H9 (cell line): Measurements from ENCODE around the gene MYLK. TPM values are rescaled to one million over a fixed set of nuclear protein-coding genes. Genes with fewer than 3 reads are reported as not detected.

Experiments used
- DNase-seq: peaks from one replicate; pipeline ENCODE4 v3.0.0-alpha.2; 2017
- H2AFZ ChIP-seq: one replicate; pipeline ENCODE4 v1.6.1; 2013; ENCODE audit warnings: mild to moderate bottlenecking, low read length, control low read depth, moderate library complexity
- H2AK5ac ChIP-seq: 2 replicates; pipeline ENCODE4 v1.6.1; 2013; ENCODE audit warnings: low read length, control low read depth, mixed read lengths; ENCODE audit not compliant: insufficient read length
- H2BK120ac ChIP-seq: one replicate; pipeline ENCODE4 v1.6.1; 2013; ENCODE audit warnings: low read depth, mild to moderate bottlenecking, low read length, control low read depth, inconsistent platforms; ENCODE audit not compliant: poor library complexity, severe bottlenecking
- H2BK12ac ChIP-seq: 2 replicates; pipeline ENCODE4 v1.6.1; 2013; ENCODE audit warnings: low read length, control low read depth, mixed read lengths, low read depth; ENCODE audit not compliant: insufficient read length
- H2BK15ac ChIP-seq: 2 replicates; pipeline ENCODE4 v1.6.1; 2013; ENCODE audit warnings: low read depth, low read length, control low read depth
- H2BK20ac ChIP-seq: one replicate; pipeline ENCODE4 v1.6.1; 2013; ENCODE audit warnings: low read depth, mild to moderate bottlenecking, low read length, control low read depth, inconsistent platforms; ENCODE audit not compliant: poor library complexity, severe bottlenecking
- H2BK5ac ChIP-seq: 2 replicates; pipeline ENCODE4 v1.6.1; 2013; ENCODE audit warnings: low read length, control low read depth, mixed read lengths; ENCODE audit not compliant: insufficient read length
- H3K14ac ChIP-seq: 2 replicates; pipeline ENCODE4 v1.6.1; 2013; ENCODE audit warnings: low read length, control low read depth; ENCODE audit not compliant: insufficient read depth
- H3K18ac ChIP-seq: 2 replicates; pipeline ENCODE4 v1.6.1; 2013; ENCODE audit warnings: low read depth, mild to moderate bottlenecking, mixed read lengths, low read length, control low read depth; ENCODE audit not compliant: insufficient read length
- H3K23ac ChIP-seq: 2 replicates; pipeline ENCODE4 v1.6.1; 2013; ENCODE audit warnings: low read length, control low read depth, mixed read lengths, low read depth; ENCODE audit not compliant: insufficient read length
- H3K23me2 ChIP-seq: 2 replicates; pipeline ENCODE4 v1.6.1; 2013; ENCODE audit warnings: low read depth, mild to moderate bottlenecking, mixed read lengths, low read length, control low read depth; ENCODE audit not compliant: insufficient read length, poor library complexity, severe bottlenecking
- H3K27ac ChIP-seq: 2 replicates; pipeline ENCODE4 v1.5.1; 2013; ENCODE audit warnings: low read length, control low read depth, mixed read lengths, low read depth; ENCODE audit not compliant: insufficient read length
- H3K27me3 ChIP-seq: 2 replicates; pipeline ENCODE4 v1.6.1; 2013; ENCODE audit warnings: low read length, control low read depth, inconsistent platforms; ENCODE audit not compliant: insufficient read depth
- H3K4ac ChIP-seq: 2 replicates; pipeline ENCODE4 v1.6.1; 2013; ENCODE audit warnings: low read depth, mild to moderate bottlenecking, control low read depth, inconsistent platforms, low read length, moderate library complexity
- H3K4me1 ChIP-seq: 2 replicates; pipeline ENCODE4 v1.6.1; 2013; ENCODE audit warnings: low read length, control low read depth, inconsistent platforms; ENCODE audit not compliant: insufficient read depth
- H3K4me2 ChIP-seq: 2 replicates; pipeline ENCODE4 v1.6.1; 2013; ENCODE audit warnings: low read length, control low read depth, mixed read lengths; ENCODE audit not compliant: insufficient read length, insufficient read depth
- H3K56ac ChIP-seq: 2 replicates; pipeline ENCODE4 v1.6.1; 2013; ENCODE audit warnings: low read depth, mild to moderate bottlenecking, mixed read lengths, low read length, control low read depth; ENCODE audit not compliant: insufficient read length
- H3K79me1 ChIP-seq: 2 replicates; pipeline ENCODE4 v1.6.1; 2013; ENCODE audit warnings: low read depth, mild to moderate bottlenecking, moderate library complexity, low read length, control low read depth, inconsistent platforms; ENCODE audit not compliant: insufficient read depth, poor library complexity, severe bottlenecking
- H3K79me2 ChIP-seq: 2 replicates; pipeline ENCODE4 v1.6.1; 2013; ENCODE audit warnings: low read length, control low read depth, inconsistent platforms; ENCODE audit not compliant: insufficient read depth
- H3K9ac ChIP-seq: 2 replicates; pipeline ENCODE4 v1.6.1; 2013; ENCODE audit warnings: low read length, control low read depth, mixed read lengths; ENCODE audit not compliant: insufficient read length; ENCODE audit errors: extremely low read depth
- H3K9me3 ChIP-seq: one replicate; pipeline ENCODE4 v1.6.1; 2013; ENCODE audit warnings: low read depth, low read length, inconsistent platforms; ENCODE audit not compliant: control insufficient read depth
- H3T11ph ChIP-seq: one replicate; pipeline ENCODE4 v1.6.1; 2013; ENCODE audit warnings: mild to moderate bottlenecking, low read length, control low read depth, inconsistent platforms
- H4K20me1 ChIP-seq: one replicate; pipeline ENCODE4 v1.6.1; 2013; ENCODE audit not compliant: control insufficient read depth, insufficient read length, insufficient read depth
- H4K5ac ChIP-seq: 2 replicates; pipeline ENCODE4 v1.6.1; 2013; ENCODE audit warnings: low read depth, mild to moderate bottlenecking, mixed read lengths, low read length, control low read depth; ENCODE audit not compliant: insufficient read length
- H4K8ac ChIP-seq: replicated peaks from 2 replicates; pipeline ENCODE4 v1.6.1; 2013; ENCODE audit warnings: low read length, control low read depth, mixed read lengths, low read depth; ENCODE audit not compliant: insufficient read length
- H4K91ac ChIP-seq: 2 replicates; pipeline ENCODE4 v1.6.1; 2013; ENCODE audit warnings: low read depth, mild to moderate bottlenecking, moderate library complexity, mixed read lengths, low read length, control low read depth; ENCODE audit not compliant: insufficient read length
- H3K27ac Mint-ChIP-seq, 3 experiments: 2 replicates in 2 of 3; 3 replicates in 1 of 3; pipeline ENCODE4 v1.8.0; 2020 to 2021; ENCODE audit warnings: mixed read lengths in 3 of 3, mild to moderate bottlenecking in 1 of 3, moderate library complexity in 1 of 3
- H3K27me3 Mint-ChIP-seq: 2 replicates; pipeline ENCODE4 v1.8.0; 2021; ENCODE audit warnings: low read depth, mild to moderate bottlenecking, moderate library complexity, mixed read lengths
- H3K36me3 Mint-ChIP-seq, 3 experiments: 2 replicates in 2 of 3; 3 replicates in 1 of 3; pipeline ENCODE4 v1.8.0; 2020 to 2021; ENCODE audit warnings: low read depth in 3 of 3, mixed read lengths in 3 of 3; ENCODE audit not compliant: insufficient read depth in 1 of 3
- H3K4me1 Mint-ChIP-seq, 2 experiments: 2 replicates each; pipeline ENCODE4 v1.8.0; 2020; ENCODE audit warnings: mixed read lengths in 2 of 2
- H3K4me3 Mint-ChIP-seq, 2 experiments: 2 replicates in 1 of 2; 3 replicates in 1 of 2; pipeline ENCODE4 v1.8.0; 2020 to 2021; ENCODE audit warnings: mild to moderate bottlenecking in 2 of 2, mixed read lengths in 2 of 2, moderate library complexity in 1 of 2
- H3K9me3 Mint-ChIP-seq, 2 experiments: 2 replicates in 1 of 2; 3 replicates in 1 of 2; pipeline ENCODE4 v1.8.0; 2020; ENCODE audit warnings: mild to moderate bottlenecking in 2 of 2, mixed read lengths in 2 of 2, moderate library complexity in 1 of 2
- CTCF ChIP-seq: fragments of 200-600 bp; sonication (generic); conservative IDR thresholded peaks from 3 replicates; pipeline ENCODE4 v1.8.0; 2021; ENCODE audit warnings: antibody characterized with exemption, mild to moderate bottlenecking
- WGBS: extraction: QIAGEN DNeasy Blood & Tissue Kit; methylation state at CpG from one replicate; pipeline ENCODE4 v1.1.7; 2013; ENCODE audit warnings: missing lambda C conversion rate, low lambda C conversion rate, mixed read lengths; ENCODE audit not compliant: insufficient read length; ENCODE audit errors: extremely low coverage; 5-methylcytosine and 5-hydroxymethylcytosine counted together
- total RNA-seq: library from RNA; stranded (reverse); gene quantifications from 2 replicates; pipeline ENCODE4 v1.2.1, GENCODE V29; 2021

Gene MYLK
- total RNA-seq, 1 experiment from 2014 or later, result 10.1 TPM

GRCh38 chr3:123752228-123752627 is 131.9 kb downstream of the MYLK start:
- Histone ChIP-seq H3K79me1 (no peaks in the 10 kb centered on the region), H3K27me3 (no peaks in the 10 kb centered on the region), H2AFZ (no peak overlapping the region), H4K5ac (no peak overlapping the region), H2AK5ac (no peak overlapping the region), H3K4me1 (peaks cover 3% of the 10 kb centered on the region; the same call in 1 of the 2 replicates), H4K91ac (no peak overlapping the region), H3K14ac (no peak overlapping the region), H2BK20ac (no peak overlapping the region), H3K27ac (no peak overlapping the region), H3K23me2 (no peaks in the 10 kb centered on the region), H3K4me2 (no peak overlapping the region), H3K18ac (no peak overlapping the region), H3K4ac (no peak overlapping the region), H3K56ac (no peak overlapping the region), H3K79me2 (no peaks in the 10 kb centered on the region), H4K20me1 (no peaks in the 10 kb centered on the region), H2BK15ac (no peak overlapping the region), H3K9ac (no peak overlapping the region), H2BK12ac (no peak overlapping the region), H3K23ac (no peak overlapping the region), H3K9me3 (no peaks in the 10 kb centered on the region), H2BK120ac (no peak overlapping the region), H4K8ac (no peak overlapping the region), H3T11ph (no peak overlapping the region), H2BK5ac (no peak overlapping the region)
- Mint-ChIP-seq H3K27me3 (no peaks in the 10 kb centered on the region), H3K36me3 (peaks cover 4 to 8% (median 5%) of the 10 kb centered on the region in 3 experiments; a peak in 5 of 7 replicates), H3K9me3 (no peaks in the 10 kb centered on the region), H3K27ac (no peak overlapping the region), H3K4me3 (no peak overlapping the region), H3K4me1 (peaks cover 4 to 10% of the 10 kb centered on the region in 2 experiments; a peak in 2 of 4 replicates)
- DNase-seq, result no peak
- no peak for TF ChIP-seq CTCF
- WGBS, result no CpG with 5 or more reads among the region's 8 CpGs
